Nucleus accumbens (tissue), 56 donors: ENCODE results near the gene C12orf54.
"Not testable (repeated sequence)": the region's sequence is repeated elsewhere in the genome, so short reads cannot be mapped to it uniquely, and the experiment has no call there.

Experiments used
- DNase-seq, 56 donors: peaks; one replicate each; lab custom pipeline; 2025; lab: John Stamatoyannopoulos, UW

The C12orf54 gene

GRCh38 chr12:48482198-48482597, at the start of gene C12orf54:
TSS of gene C12orf54 (plus strand) at chr12:48482498. CDS start at chr12:48483297, 799 bp downstream.
- no peak for DNase-seq

DNA sequence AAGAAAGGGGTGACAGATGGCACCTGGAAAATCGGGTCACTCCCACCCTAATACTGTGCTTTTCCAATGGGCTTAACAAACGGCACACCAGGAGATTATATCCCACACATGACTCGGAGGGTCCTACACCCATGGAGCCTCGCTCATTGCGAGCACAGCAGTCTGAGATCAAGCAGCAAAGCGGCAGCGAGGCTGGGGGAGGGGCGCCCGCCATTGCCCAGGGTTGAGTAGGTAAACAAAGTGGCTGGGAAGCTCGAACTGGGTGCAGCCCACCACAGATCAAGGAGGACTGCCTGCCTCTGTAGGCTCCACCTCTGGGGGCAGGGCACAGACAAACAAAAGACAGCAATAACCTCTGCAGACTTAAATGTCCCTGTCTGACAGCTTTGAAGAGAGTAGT, 48.3 kb upstream of the C12orf54 start:
- not testable (repeated sequence) for DNase-seq

GRCh38 chr12:48441069-48441468, 41.2 kb upstream of the C12orf54 start:
- DNase-seq, result no peak

- no peak for DNase-seq
Observed at GRCh38 chr12:48442179-48442847, 40.0 kb upstream of the C12orf54 start.

GRCh38 chr12:48445538-48445937, 36.8 kb upstream of the C12orf54 start:
- no peak for DNase-seq

DNA sequence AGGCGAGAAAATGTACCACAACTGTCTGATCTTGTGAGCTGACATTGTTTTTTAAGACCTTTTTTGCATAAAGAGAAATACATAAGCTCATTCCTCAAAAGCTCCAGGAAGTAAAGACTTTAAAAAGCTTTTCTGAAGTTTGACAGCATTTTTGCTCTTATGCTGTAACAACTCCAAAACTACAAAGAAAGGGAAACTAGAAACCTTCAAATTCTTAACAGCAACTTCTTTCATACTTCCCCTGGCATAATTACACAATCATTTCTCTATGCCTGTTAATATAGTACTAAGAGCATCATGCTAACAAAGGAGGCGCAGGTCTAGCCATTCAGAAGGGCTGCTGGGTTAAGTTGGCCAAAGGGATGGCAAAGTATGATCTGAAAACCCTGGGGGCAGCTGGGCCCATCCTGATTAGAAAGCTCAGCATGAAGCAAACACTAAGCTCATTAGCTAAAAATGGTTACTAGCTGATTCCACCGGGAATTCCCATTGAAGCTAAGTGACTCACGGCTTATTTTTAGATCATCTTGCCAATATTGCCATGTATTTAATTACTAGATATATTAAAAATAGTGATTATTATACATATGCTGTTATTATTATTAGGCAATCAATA, 36.0 kb upstream of the C12orf54 start:
- no peak for DNase-seq

GRCh38 chr12:48447755-48448154, 34.5 kb upstream of the C12orf54 start:
- DNase-seq, result no peak

DNA sequence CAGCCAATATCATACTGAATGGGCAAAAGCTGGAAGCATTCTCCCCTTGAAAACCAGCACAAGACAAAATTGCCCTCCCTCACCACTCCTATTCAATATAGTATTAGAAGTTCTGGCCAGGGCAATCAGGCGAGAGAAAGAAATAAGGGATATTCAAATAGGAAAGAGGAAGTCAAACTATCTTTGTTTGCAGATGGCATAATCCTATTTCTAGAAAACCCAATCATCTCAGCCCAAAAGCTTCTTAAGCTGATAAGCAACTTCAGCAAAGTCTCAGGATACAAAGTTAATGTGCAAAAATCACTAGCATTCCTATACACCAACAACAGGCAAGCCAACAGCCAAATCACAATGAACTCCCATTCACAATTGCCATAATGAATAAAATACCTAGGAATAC, 30.9 kb upstream of the C12orf54 start:
- DNase-seq, result no peak

DNA sequence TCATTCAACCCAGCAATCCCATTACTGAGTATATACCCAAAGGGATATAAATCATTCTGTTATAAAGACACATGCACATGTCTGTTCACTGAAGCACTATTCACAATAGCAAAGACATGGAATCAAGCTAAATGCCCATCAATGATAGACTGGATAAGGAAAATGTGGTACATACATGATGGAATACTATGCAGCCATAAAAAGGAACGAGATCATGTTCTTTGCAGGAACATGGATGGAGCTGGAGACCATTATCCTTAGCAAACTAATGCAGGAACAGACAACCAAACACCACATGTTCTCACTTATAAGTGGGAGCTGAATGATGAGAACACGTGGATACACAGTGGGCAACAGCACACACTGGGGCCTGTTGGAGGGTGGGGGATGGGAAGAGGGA, 29.3 kb upstream of the C12orf54 start:
- DNase-seq, result not testable (repeated sequence)

- DNase-seq, result no peak
Observed at GRCh38 chr12:48454667-48455066, 27.6 kb upstream of the C12orf54 start.

DNA sequence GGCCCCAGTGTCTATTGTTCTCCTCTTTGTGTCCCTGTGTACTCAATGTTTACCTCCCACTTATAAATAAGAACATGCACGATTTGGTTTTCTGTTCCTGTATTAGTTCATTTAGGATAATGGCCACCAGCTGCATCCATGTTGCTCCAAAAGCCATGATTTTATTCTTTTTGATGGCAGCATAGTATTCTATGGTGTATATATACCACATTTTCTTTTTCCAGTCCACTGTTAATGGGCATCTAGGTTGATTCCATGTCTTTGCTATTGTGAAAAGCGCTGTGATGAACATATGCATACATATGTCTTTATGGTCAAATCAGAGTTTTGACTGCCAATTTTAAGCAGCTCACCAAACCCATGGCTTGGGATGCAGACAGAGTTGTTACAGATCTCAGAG, 27.2 kb upstream of the C12orf54 start:
- no peak for DNase-seq

- no peak for DNase-seq
Observed at GRCh38 chr12:48459259-48459658, 23.0 kb upstream of the C12orf54 start.

DNA sequence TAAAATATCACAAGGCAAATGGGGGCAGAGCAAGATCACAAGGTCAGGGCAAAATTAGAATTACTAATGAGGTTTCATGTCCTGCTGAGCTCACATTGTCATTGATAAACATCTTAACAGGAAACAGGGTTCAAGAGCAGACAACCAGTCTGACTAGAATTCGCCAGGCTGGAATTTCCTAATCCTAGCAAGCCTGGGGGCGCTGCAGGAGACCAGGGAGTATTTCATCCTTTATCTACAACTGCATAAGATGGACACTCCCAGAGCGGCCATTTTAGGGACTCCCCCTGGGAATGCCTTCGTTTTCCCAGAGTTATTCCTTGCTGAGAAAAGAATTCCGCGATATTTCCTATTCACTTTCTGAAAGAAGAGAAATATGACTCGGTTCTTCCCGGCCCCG, 13.3 kb upstream of the C12orf54 start:
- not testable (repeated sequence) for DNase-seq

DNA sequence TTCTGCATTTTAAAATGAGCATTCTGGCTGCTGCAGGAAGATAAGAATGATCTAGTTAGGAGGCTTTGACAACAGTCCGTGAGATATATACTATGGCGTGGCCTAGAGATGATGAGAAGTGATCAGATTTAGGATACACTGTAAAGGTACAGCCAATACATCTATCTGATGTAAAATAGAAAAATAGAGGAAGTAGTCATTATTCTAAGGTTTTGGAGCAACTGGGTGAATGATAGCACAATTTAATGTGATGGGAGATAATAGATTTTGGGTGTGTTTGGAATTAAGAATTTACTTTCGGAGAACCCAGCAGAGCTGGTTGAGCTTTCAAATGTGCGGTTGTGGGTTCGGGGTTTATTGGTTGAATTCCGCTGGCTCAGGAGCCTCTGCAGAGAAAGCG, 10.0 kb upstream of the C12orf54 start, which contains the start of gene ANP32D:
ANP32D (plus strand) TSS at position 301 of the 400 bp plus-strand sequence. CDS start 106 bp downstream, outside the sequence.
- no peak for DNase-seq

- DNase-seq, result no peak
Observed at GRCh38 chr12:48473061-48473460, 9.2 kb upstream of the C12orf54 start.

DNA sequence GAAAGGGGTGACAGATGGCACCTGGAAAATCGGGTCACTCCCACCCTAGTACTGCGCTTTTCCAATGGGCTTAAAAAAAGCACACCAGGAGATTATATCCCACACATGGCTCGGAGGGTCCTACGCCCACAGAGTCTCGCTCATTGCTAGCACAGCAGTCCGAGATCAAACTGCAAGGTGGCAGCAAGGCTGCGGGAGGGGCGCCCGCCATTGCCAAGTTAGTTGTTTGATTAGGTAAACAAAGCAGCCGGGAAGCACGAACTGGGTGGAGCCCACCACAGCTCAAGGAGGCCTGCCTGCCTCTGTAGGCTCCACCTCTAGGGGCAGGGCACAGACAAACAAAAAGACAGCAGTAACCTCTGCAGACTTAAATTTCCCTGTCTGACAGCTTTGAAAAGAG, 7.8 kb upstream of the C12orf54 start:
- not testable (repeated sequence) for DNase-seq

DNA sequence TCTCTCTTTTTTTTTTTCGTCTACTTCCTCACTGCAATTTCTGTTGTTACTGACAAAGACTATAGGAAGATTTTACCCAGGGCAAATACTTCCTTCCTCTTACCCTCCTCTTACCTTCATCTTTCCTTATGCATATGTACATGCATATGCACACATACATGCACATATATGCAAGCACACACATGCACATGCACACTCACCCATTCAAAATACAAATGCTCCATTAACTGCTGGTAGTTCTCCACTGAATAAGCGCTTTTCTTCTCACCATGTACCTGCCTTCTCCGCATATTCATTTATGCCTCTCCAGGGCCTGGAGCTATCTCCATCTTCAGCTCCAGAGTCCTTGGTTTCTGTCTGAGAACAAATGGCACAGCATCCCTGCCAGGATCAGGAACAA, 632 bp downstream of the C12orf54 start:
- DNase-seq, result no peak

GRCh38 chr12:48486261-48486660, 4.0 kb downstream of the C12orf54 start:
- no peak for DNase-seq

GRCh38 chr12:48486679-48487078, 4.4 kb downstream of the C12orf54 start:
- DNase-seq, result no peak

- no peak for DNase-seq
Observed at GRCh38 chr12:48489012-48489411, 6.7 kb downstream of the C12orf54 start.

DNA sequence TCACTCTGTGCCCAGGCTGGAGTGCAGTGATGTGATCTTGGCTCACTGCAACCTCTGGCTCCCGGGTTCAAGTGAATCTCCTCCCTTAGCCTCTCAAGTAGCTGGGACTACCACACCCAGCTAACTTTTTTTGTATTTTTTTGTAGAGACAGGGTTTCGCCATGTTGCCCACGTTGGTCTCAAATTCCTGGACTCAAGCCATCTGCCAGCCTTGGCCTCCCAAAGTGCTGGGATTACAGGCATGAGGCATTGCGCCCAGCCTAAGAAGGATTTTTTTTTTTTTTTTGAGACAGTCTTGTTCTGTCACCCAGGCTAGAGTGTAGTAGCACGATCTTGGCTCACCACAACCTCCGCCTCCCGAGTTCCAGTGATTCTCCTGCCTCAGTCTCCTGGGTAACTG, 7.2 kb downstream of the C12orf54 start:
- DNase-seq, result not testable (repeated sequence)

DNA sequence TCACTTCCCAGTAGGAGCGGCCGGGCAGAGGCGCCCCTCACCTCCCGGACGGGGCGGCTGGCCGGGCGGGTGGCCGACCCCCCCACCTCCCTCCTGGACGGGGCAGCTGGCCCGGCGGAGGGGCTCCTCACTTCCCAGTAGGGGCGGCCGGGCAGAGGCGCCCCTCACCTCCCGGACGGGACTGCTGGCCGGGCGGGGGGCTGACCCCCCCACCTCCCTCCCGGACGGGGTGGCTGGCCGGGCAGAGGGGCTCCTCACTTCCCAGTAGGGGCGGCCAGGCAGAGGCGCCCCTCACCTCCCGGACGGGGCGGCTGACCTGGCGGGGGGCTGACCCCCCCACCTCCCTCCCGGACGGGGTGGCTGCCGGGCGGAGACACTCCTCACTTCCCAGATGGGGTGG, 18.0 kb downstream of the C12orf54 start:
- not testable (repeated sequence) for DNase-seq
